AG04450 (cell line): Measurements from ENCODE around the gene WDR47. TPM values are rescaled to one million over a fixed set of nuclear protein-coding genes. Genes with fewer than 3 reads are reported as not detected.

ENCODE experiments used
- CTCF ChIA-PET: fragments of 300-600, 350-600 bp; formaldehyde crosslinking; extraction: SDS; loops from one replicate; lab custom pipeline; 2022; ENCODE audit warnings: antibody characterized with exemption, inconsistent platforms; lab: Charles Lee
- POLR2A ChIA-PET: fragments of 350-600 bp; formaldehyde crosslinking; extraction: SDS; loops from one replicate; lab custom pipeline; 2021; ENCODE audit warnings: antibody characterized with exemption, inconsistent platforms; lab: Yijun Ruan, JAX
- DNase-seq: peaks from one replicate; pipeline ENCODE4 v3.0.0-alpha.2; 2011; ENCODE audit warnings: low read depth, low spot score
- H3K27ac ChIP-seq: one replicate; pipeline ENCODE4 v1.5.1; 2012; ENCODE audit warnings: low read depth, low read length, control low read depth
- H3K27me3 ChIP-seq: one replicate; pipeline ENCODE4 v1.6.0; 2012; ENCODE audit warnings: low read length; ENCODE audit not compliant: control insufficient read depth, insufficient read depth
- H3K4me3 ChIP-seq: 2 replicates; pipeline ENCODE4 v1.5.1; 2011; ENCODE audit warnings: mild to moderate bottlenecking, low read depth, low read length, control low read depth
- H3K9me3 ChIP-seq: 2 replicates; pipeline ENCODE4 v1.5.1; 2012; ENCODE audit warnings: low read length; ENCODE audit not compliant: control insufficient read depth, insufficient read depth
- polyA minus RNA-seq: library from RNA; depleted of rRNA, polyadenylated mRNA; stranded (reverse); fragments of >200 nt; gene quantifications from 2 replicates; pipeline ENCODE4 v1.2.3, GENCODE V29; 2011; rRNA and poly(A)+ RNA removed
- polyA plus RNA-seq: library from polyadenylated mRNA; depleted of rRNA; stranded (reverse); fragments of >200 nt; gene quantifications from 2 replicates; pipeline ENCODE4 v1.2.3, GENCODE V29; 2011; rRNA removed
- TF ChIP-seq, protein P1 (sequence below): IDR thresholded peaks from 2 replicates; pipeline ENCODE4 v1.5.1; 2011; ENCODE audit warnings: low read depth, low read length, control low read depth, inconsistent platforms

The WDR47 gene
- polyA plus RNA-seq (14.6 and 23.1 TPM in 2 replicates), polyA minus RNA-seq (10.8 and 19.0 TPM in 2 replicates)

DNA sequence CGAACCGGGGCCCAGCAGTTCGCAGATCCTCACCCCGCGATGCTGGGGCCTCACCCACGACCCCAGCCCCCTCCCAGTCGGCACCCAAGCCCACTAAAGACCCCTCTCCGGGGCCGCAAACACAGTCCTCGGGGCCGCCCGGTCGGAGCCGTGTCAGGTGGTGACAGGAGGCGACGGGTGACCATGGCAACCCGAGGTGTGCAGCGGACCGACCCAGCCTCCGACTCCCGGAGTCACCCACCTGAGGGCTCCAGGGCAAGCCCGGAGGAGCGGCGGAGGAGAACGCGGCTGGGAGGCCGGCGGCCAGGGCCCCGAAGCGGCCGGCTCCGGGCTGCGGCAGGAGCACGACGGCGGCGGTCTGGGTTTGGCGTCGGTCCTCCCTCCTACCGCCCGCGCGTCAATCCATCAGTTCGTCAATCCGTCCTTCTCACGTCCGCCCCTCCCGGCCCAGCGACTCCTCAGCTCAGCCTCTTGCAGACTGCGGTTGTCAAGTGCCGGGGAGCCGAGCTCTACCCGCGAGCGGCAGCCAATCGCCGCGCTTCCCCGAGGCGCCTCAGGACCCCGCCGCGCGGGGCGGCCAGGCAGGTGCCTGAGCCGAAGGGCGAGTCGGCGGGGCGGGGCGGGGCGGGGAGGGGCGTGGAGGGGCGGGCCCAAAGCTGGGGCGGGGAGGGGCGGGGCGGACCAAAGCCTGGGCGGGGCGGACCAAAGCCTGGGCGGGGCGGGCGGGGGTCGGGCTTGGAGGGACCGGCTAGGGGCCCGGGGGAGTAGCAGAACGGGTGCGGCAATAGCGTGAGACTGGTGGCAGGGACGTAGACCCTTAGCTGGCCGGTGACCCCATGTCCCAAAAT lies at the start of gene WDR47:
WDR47 (minus strand) TSS at position 482 of the 848 bp plus-strand sequence. CDS start 18,590 bp downstream, outside the sequence.
- H3K27ac ChIP-seq: peak within 1 kb of the TSS; percentile 65
- peaks cover 5% of the 10 kb centered on the region; the same call in 1 of the 2 replicates for H3K9me3 ChIP-seq
- peak; percentile 84 for DNase-seq
- ChIA-PET CTCF (interaction anchor here (0.6 to 1.4 kb wide), 3 partner anchors 13 to 491 kb away, joined by 3 read pairs; a partner anchor contains a TSS), POLR2A (interaction anchor here (0.6 to 1.7 kb wide), 8 partner anchors 13 to 71 kb away, joined by 3 to 19 read pairs (median 5); partner anchors contain the start of genes TAF13 and TMEM167B)
- H3K27me3 ChIP-seq: no peaks in the 10 kb centered on the region
- TF ChIP-seq, protein P1, sequence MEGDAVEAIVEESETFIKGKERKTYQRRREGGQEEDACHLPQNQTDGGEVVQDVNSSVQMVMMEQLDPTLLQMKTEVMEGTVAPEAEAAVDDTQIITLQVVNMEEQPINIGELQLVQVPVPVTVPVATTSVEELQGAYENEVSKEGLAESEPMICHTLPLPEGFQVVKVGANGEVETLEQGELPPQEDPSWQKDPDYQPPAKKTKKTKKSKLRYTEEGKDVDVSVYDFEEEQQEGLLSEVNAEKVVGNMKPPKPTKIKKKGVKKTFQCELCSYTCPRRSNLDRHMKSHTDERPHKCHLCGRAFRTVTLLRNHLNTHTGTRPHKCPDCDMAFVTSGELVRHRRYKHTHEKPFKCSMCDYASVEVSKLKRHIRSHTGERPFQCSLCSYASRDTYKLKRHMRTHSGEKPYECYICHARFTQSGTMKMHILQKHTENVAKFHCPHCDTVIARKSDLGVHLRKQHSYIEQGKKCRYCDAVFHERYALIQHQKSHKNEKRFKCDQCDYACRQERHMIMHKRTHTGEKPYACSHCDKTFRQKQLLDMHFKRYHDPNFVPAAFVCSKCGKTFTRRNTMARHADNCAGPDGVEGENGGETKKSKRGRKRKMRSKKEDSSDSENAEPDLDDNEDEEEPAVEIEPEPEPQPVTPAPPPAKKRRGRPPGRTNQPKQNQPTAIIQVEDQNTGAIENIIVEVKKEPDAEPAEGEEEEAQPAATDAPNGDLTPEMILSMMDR: no peak
- H3K4me3 ChIP-seq: peak within 1 kb of the TSS; percentile 90

DNA sequence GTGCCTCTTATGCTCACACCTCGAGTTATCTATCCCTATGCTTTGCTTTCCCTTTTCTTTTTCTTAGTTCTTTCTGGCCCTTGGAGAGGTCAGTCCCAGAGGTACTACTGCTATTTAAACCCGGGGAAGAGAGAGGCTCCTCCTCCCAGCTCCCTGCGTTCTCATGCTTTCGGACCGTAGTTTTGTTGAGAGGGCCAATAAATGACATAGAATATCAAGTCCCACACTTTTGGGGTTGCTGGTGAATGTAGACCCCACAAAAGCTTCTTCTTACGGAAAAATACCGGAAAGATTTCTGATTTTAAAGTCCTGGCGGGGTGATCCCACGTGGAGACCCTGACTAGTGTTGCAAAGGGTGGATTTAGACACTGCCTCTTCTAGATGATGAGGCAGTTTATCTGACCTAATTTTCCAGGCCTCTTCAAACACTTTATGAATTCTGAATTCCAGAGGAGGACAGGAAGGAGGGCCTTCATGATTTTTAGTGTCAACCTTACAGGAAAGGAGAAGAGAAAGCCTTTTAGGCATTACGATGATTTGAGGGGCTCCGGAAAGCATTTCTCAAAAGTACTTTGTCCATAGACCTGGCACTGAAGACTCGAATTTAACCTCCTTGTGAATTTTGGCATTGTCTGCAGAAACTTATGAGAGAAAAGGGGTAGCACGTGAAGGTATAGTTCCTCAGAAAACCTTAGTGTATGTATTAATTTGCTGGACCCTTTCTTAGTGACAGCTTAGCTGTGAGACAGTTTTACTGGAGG lies 49.4 kb upstream of the WDR47 start:
- TF ChIP-seq, protein P1: no peak
- no peak for DNase-seq
- ChIA-PET POLR2A (interaction anchor here (0.6 to 2.7 kb wide), 5 partner anchors 9 to 185 kb away, joined by 4 to 55 read pairs (median 9); partner anchors contain the start of genes TAF13 and WDR47), CTCF (interaction anchor here (1.0 to 2.8 kb wide), 3 partner anchors 9 to 110 kb away, joined by 3 to 15 read pairs (median 3); a partner anchor contains a TSS)
- Histone ChIP-seq H3K4me3 (peak overlapping the region; percentile 92), H3K27me3 (no peaks in the 10 kb centered on the region), H3K27ac (peak overlapping the region; percentile 99), H3K9me3 (peaks cover 9% of the 10 kb centered on the region; the same call in 1 of the 2 replicates)

DNA sequence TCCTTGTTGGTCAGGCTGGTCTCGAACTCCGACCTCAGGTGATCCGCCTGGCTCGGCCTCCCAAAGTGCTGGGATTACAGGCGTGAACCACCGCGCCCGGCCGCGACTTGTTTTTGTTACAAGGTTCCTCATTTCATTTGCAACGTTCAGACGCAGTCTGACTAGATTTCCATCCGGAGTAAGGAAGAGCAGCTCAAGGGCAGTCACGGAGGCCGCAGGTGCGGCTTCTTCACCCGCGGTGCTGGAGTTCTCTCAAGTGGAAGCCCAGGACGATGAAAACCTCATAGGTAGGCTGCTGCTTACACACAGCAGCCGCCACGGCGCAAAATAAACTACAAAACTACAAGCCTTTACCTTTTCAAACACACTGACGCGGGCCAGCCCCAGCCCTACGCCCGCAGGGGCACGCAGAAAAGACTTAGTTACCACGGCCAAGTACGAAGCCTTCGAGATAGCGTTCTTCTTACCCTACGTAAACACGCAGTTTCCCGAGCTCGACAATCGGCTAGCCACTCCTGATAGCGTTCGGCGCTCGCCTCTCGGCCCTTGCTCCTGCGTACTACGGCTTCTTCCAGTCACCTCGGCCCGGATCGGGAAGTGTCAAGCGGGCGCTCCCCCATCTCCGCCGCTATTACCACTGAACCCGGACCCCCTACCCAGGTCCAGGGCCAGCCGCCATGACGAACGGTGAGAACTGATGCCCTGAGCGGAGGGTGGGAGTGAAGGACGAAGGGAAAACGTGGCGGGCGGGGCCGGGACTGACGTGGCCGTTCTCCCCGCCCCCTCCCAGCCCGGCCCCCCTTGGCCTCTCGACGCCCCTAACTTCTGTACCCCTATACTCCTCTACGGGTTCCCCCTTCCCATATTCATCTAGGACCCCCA lies 48.5 kb upstream of the WDR47 start, which contains the start of gene TMEM167B:
TMEM167B (plus strand) TSS at position 569 of the 882 bp plus-strand sequence; CDS start at position 678, 109 bp downstream.
- no peaks in the 10 kb centered on the region for H3K27me3 ChIP-seq
- peak; percentile 79 for DNase-seq
- CTCF ChIA-PET: interaction anchor here (1.0 to 2.8 kb wide), 2 partner anchors 9 to 22 kb away, joined by 3 to 15 read pairs; a partner anchor contains a TSS
- TF ChIP-seq, protein P1: no peak
- peak within 1 kb of the TSS; percentile 92 for H3K4me3 ChIP-seq
- POLR2A ChIA-PET: interaction anchor here (0.6 to 2.7 kb wide), 5 partner anchors 10 to 184 kb away, joined by 4 to 55 read pairs (median 9); partner anchors contain the start of genes TAF13 and WDR47
- H3K9me3 ChIP-seq: peaks cover 9% of the 10 kb centered on the region; the same call in 1 of the 2 replicates
- H3K27ac ChIP-seq: peak within 1 kb of the TSS; percentile 99
